ENCODE data around the gene USP13. TPM values are rescaled to one million over a fixed set of nuclear protein-coding genes. Genes with fewer than 3 reads are reported as not detected.
"Not testable (repeated sequence)": the region's sequence is repeated elsewhere in the genome, so short reads cannot be mapped to it uniquely, and the experiment has no call there.

Gene USP13
- total and polyA plus RNA-seq, 2 of the 13 experiments (the other 11 are each of a cell fraction or from before 2014, with no cell fraction given) = 15.9 to 36.7 TPM

- no peak for TF ChIP-seq MIER3 (CRISPR knock-in tag; IDR thresholded peaks at IDR 0.05; ENCODE audit: borderline replicate concordance)
These were observed 29.7 kb downstream of the USP13 start (continued) for GRCh38 chr3:179682426-179683080.

GRCh38 chr3:179683286-179683685 lies 30.4 kb downstream of the USP13 start:
- H2AFZ ChIP-seq (ENCODE audit: low read length); H4K20me1 ChIP-seq (ENCODE audit: insufficient read depth, low read length); H3K4me3 ChIP-seq (replicated peaks in 1 of 3; ENCODE audit: insufficient read depth in 1 of 3, low read depth in 2 of 3, low read length in 3 of 3); H3K4me1 ChIP-seq (ENCODE audit: insufficient read depth, low read length); H3K9me3 ChIP-seq (ENCODE audit: low read length); in situ Hi-C loops (cut with HindIII; ENCODE audit: extremely low pct_ligation_motif_present, low pct_unique_long_range_greater_than_20kb); intact Hi-C loops (cut with micrococcal nuclease; ENCODE audit: unreplicated experiment); H3K27me3 ChIP-seq (ENCODE audit: control insufficient read depth in 1 of 2, insufficient read depth in 2 of 2, low read length in 2 of 2); H3K9ac ChIP-seq (ENCODE audit: insufficient read depth, low read depth, low read length); DNase-seq (ENCODE audit: low spot score); ATAC-seq; POLR2A ChIA-PET; H3K27ac ChIP-seq (ENCODE audit: extremely low read length, insufficient read depth, low read length); H3K4me2 ChIP-seq (ENCODE audit: low read depth, low read length); CTCF ChIA-PET (ENCODE audit: low intra/inter-chr PET ratio, low total read pairs); FAIRE-seq: not testable (repeated sequence)
- WGBS (ENCODE audit: low lambda C conversion rate) = 94% methylated on average over 5 of the region's 5 CpGs
- Histone ChIP-seq H3K36me3 (replicated peaks in 1 of 2; ENCODE audit: control insufficient read depth in 1 of 2, insufficient read depth in 2 of 2, low read length in 2 of 2) (peaks cover 8 to 25% of the 10 kb centered on the region in 2 experiments), H3K79me2 (ENCODE audit: insufficient read depth, low read length) (peaks cover 40% of the 10 kb centered on the region)
- TSS peak; percentile 31 for BruUV-seq (replicated peaks)

- Histone ChIP-seq H3K4me1 (ENCODE audit: insufficient read depth, low read length) (no peaks in the 10 kb centered on the region), H3K27ac (ENCODE audit: extremely low read length, insufficient read depth, low read length) (no peak overlapping the region), H2AFZ (ENCODE audit: low read length) (no peak overlapping the region), H3K9me3 (ENCODE audit: low read length) (no peaks in the 10 kb centered on the region), H3K4me2 (ENCODE audit: low read depth, low read length) (no peak overlapping the region), H3K27me3 (ENCODE audit: control insufficient read depth in 1 of 2, insufficient read depth in 2 of 2, low read length in 2 of 2) (no peaks in the 10 kb centered on the region), H3K4me3 (replicated peaks in 1 of 3; ENCODE audit: insufficient read depth in 1 of 3, low read depth in 2 of 3, low read length in 3 of 3) (no peak overlapping the region), H3K79me2 (ENCODE audit: insufficient read depth, low read length) (peaks cover 18% of the 10 kb centered on the region), H3K9ac (ENCODE audit: insufficient read depth, low read depth, low read length) (no peak overlapping the region), H3K36me3 (replicated peaks in 1 of 2; ENCODE audit: control insufficient read depth in 1 of 2, insufficient read depth in 2 of 2, low read length in 2 of 2) (peaks cover 10 to 28% of the 10 kb centered on the region in 2 experiments), H4K20me1 (ENCODE audit: insufficient read depth, low read length) (no peaks in the 10 kb centered on the region)
- POLR2A ChIA-PET = no interaction called here
- ATAC-seq = no peak
- 79% methylated on average over 4 of the region's 4 CpGs for WGBS (ENCODE audit: low lambda C conversion rate)
- intact Hi-C loops (cut with micrococcal nuclease; ENCODE audit: unreplicated experiment) (loop anchor here (5.0 kb wide), 1 partner anchor 36 kb away; the partner anchor contains the start of gene USP13), in situ Hi-C loops (cut with HindIII; ENCODE audit: extremely low pct_ligation_motif_present, low pct_unique_long_range_greater_than_20kb) (no loop called here)
- no peak for DNase-seq (ENCODE audit: low spot score)
- peak; percentile 3; the same call in 1 of the 2 replicates for TF ChIP-seq MAFF (IDR thresholded peaks at IDR 0.05; ENCODE audit: low read depth, low read length)
- TF ChIP-seq MAFK (conservative IDR thresholded peaks at IDR 0.05 in 1 of 2, IDR thresholded peaks at IDR 0.05 in 1 of 2; ENCODE audit: low read length in 2 of 2) = peak; percentile 26 to 52; a peak in 2 of 4 replicates
- no peak for TF ChIP-seq KLF13 (CRISPR knock-in tag; IDR thresholded peaks at IDR 0.05)
- CTCF ChIA-PET (ENCODE audit: low intra/inter-chr PET ratio, low total read pairs) = no interaction called here
- no TSS peak for BruUV-seq (replicated peaks)
- FAIRE-seq = no peak
These were observed 35.2 kb downstream of the USP13 start for GRCh38 chr3:179687967-179688535.

Data from HepG2 (cell line).